ENCODE measurements around the gene AZGP1. TPM values are rescaled to one million over a fixed set of nuclear protein-coding genes. Genes with fewer than 3 reads are reported as not detected.

The AZGP1 gene
- total and polyA plus RNA-seq, 2 of the 13 experiments (the other 11 are each of a cell fraction or from before 2014, with no cell fraction given) = 93.8 to 229 TPM

DNA sequence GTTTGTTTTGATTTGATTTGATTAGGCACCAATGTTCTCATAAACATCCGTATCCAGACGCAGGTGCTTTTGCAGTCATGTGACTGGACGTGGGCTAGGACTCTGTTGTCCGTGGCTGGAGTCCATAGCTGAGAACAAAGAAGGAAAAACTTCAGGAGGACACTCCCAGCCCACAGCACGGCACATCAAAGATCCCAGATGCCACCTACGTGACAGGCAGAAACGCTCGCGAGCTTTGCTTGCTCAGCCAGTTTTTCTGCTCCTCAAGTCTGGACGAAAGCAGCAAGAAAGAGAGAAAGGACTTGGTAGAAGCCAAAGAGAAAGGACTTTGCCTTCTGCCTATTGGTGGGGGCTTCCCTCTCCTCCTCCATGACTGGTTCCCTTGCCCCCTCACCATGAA, 32.7 kb upstream of the AZGP1 start:
- 49% methylated on average over 10 of the region's 10 CpGs for WGBS (ENCODE audit: low lambda C conversion rate)
- Histone ChIP-seq H2AFZ (ENCODE audit: low read length) (peak overlapping the region; percentile 28), H3K27me3 (ENCODE audit: control insufficient read depth in 1 of 2, insufficient read depth in 2 of 2, low read length in 2 of 2) (no peaks in the 10 kb centered on the region), H3K36me3 (replicated peaks in 1 of 2; ENCODE audit: control insufficient read depth in 1 of 2, insufficient read depth in 2 of 2, low read length in 2 of 2) (no peaks in the 10 kb centered on the region), H3K4me1 (ENCODE audit: insufficient read depth, low read length) (peaks cover 97% of the 10 kb centered on the region), H3K9ac (ENCODE audit: insufficient read depth, low read depth, low read length) (peak overlapping the region; percentile 45), H3K9me3 (ENCODE audit: low read length) (no peaks in the 10 kb centered on the region), H4K20me1 (ENCODE audit: insufficient read depth, low read length) (no peaks in the 10 kb centered on the region), H3K79me2 (ENCODE audit: insufficient read depth, low read length) (no peaks in the 10 kb centered on the region), H3K27ac (ENCODE audit: extremely low read length, insufficient read depth, low read length) (peak overlapping the region; percentile 79), H3K4me3 (replicated peaks in 1 of 3; ENCODE audit: insufficient read depth in 1 of 3, low read depth in 2 of 3, low read length in 3 of 3) (no peak overlapping the region), H3K4me2 (ENCODE audit: low read depth, low read length) (peak overlapping the region; percentile 48)
- ChIA-PET CTCF (ENCODE audit: low intra/inter-chr PET ratio, low total read pairs) (no interaction called here), POLR2A (interaction anchor here (1.0 to 1.3 kb wide), 4 partner anchors 9 to 63 kb away, joined by 3 to 5 read pairs (median 4); partner anchors contain the start of gene ZSCAN21)
- intact Hi-C loops (cut with micrococcal nuclease; ENCODE audit: unreplicated experiment) (no loop called here), in situ Hi-C loops (cut with HindIII; ENCODE audit: extremely low pct_ligation_motif_present, low pct_unique_long_range_greater_than_20kb) (no loop called here)
- FAIRE-seq (no peak), ATAC-seq (no peak), DNase-seq (ENCODE audit: low spot score) (no peak)
- BruUV-seq (replicated peaks) = no TSS peak
- no peak for TF ChIP-seq ZNF143 (CRISPR knock-in tag; IDR thresholded peaks at IDR 0.05)
- no peak for TF ChIP-seq NR2F2 (IDR thresholded peaks at IDR 0.05; ENCODE audit: borderline replicate concordance, low read depth)
- no peak for TF ChIP-seq ZSCAN31 (CRISPR knock-in tag; IDR thresholded peaks at IDR 0.05; ENCODE audit: low read depth)
- TF ChIP-seq, protein P1, sequence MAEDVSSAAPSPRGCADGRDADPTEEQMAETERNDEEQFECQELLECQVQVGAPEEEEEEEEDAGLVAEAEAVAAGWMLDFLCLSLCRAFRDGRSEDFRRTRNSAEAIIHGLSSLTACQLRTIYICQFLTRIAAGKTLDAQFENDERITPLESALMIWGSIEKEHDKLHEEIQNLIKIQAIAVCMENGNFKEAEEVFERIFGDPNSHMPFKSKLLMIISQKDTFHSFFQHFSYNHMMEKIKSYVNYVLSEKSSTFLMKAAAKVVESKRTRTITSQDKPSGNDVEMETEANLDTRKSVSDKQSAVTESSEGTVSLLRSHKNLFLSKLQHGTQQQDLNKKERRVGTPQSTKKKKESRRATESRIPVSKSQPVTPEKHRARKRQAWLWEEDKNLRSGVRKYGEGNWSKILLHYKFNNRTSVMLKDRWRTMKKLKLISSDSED (CRISPR knock-in tag; IDR thresholded peaks at IDR 0.05) = no peak
- no peak for TF ChIP-seq REXO4 (CRISPR knock-in tag; IDR thresholded peaks at IDR 0.05; ENCODE audit: borderline replicate concordance)
- TF ChIP-seq ZNF883 (CRISPR knock-in tag; IDR thresholded peaks at IDR 0.05; ENCODE audit: not compliant biosample characterization) = no peak
- TF ChIP-seq TCF7 (IDR thresholded peaks at IDR 0.05; ENCODE audit: low read depth) = peak; percentile 71
- TF ChIP-seq ZNF432 (CRISPR knock-in tag; IDR thresholded peaks at IDR 0.05; ENCODE audit: borderline replicate concordance) = no peak
- TF ChIP-seq, protein P2, sequence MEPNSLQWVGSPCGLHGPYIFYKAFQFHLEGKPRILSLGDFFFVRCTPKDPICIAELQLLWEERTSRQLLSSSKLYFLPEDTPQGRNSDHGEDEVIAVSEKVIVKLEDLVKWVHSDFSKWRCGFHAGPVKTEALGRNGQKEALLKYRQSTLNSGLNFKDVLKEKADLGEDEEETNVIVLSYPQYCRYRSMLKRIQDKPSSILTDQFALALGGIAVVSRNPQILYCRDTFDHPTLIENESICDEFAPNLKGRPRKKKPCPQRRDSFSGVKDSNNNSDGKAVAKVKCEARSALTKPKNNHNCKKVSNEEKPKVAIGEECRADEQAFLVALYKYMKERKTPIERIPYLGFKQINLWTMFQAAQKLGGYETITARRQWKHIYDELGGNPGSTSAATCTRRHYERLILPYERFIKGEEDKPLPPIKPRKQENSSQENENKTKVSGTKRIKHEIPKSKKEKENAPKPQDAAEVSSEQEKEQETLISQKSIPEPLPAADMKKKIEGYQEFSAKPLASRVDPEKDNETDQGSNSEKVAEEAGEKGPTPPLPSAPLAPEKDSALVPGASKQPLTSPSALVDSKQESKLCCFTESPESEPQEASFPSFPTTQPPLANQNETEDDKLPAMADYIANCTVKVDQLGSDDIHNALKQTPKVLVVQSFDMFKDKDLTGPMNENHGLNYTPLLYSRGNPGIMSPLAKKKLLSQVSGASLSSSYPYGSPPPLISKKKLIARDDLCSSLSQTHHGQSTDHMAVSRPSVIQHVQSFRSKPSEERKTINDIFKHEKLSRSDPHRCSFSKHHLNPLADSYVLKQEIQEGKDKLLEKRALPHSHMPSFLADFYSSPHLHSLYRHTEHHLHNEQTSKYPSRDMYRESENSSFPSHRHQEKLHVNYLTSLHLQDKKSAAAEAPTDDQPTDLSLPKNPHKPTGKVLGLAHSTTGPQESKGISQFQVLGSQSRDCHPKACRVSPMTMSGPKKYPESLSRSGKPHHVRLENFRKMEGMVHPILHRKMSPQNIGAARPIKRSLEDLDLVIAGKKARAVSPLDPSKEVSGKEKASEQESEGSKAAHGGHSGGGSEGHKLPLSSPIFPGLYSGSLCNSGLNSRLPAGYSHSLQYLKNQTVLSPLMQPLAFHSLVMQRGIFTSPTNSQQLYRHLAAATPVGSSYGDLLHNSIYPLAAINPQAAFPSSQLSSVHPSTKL (CRISPR knock-in tag; IDR thresholded peaks at IDR 0.05) = no peak
- TF ChIP-seq ZBTB38 (CRISPR knock-in tag; IDR thresholded peaks at IDR 0.05) = peak; percentile 65
- no peak for TF ChIP-seq NFYC (CRISPR knock-in tag; IDR thresholded peaks at IDR 0.05)
- TF ChIP-seq ZNF557 (CRISPR knock-in tag; IDR thresholded peaks at IDR 0.05) = no peak
- TF ChIP-seq, protein P3, sequence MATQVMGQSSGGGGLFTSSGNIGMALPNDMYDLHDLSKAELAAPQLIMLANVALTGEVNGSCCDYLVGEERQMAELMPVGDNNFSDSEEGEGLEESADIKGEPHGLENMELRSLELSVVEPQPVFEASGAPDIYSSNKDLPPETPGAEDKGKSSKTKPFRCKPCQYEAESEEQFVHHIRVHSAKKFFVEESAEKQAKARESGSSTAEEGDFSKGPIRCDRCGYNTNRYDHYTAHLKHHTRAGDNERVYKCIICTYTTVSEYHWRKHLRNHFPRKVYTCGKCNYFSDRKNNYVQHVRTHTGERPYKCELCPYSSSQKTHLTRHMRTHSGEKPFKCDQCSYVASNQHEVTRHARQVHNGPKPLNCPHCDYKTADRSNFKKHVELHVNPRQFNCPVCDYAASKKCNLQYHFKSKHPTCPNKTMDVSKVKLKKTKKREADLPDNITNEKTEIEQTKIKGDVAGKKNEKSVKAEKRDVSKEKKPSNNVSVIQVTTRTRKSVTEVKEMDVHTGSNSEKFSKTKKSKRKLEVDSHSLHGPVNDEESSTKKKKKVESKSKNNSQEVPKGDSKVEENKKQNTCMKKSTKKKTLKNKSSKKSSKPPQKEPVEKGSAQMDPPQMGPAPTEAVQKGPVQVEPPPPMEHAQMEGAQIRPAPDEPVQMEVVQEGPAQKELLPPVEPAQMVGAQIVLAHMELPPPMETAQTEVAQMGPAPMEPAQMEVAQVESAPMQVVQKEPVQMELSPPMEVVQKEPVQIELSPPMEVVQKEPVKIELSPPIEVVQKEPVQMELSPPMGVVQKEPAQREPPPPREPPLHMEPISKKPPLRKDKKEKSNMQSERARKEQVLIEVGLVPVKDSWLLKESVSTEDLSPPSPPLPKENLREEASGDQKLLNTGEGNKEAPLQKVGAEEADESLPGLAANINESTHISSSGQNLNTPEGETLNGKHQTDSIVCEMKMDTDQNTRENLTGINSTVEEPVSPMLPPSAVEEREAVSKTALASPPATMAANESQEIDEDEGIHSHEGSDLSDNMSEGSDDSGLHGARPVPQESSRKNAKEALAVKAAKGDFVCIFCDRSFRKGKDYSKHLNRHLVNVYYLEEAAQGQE (IDR thresholded peaks at IDR 0.05; ENCODE audit: borderline replicate concordance in 1 of 2, low read depth in 1 of 2, low read length in 2 of 2) = no peak

All from HepG2 (cell line).